H1 (cell line): ENCODE data around the gene BNC1. TPM values are rescaled to one million over a fixed set of nuclear protein-coding genes. Genes with fewer than 3 reads are reported as not detected.

ENCODE experiments used
- CTCF ChIA-PET: fragments of 300-600 bp; sonication (Branson Sonifier 250); formaldehyde crosslinking; loops from one replicate; lab custom pipeline; 2021; ENCODE audit not compliant: partially characterized antibody; lab: Charles Lee
- POLR2A ChIA-PET: fragments of 300-600 bp; sonication (Branson Sonifier 250); formaldehyde crosslinking; loops from one replicate; lab custom pipeline; 2021; ENCODE audit warnings: inconsistent platforms; ENCODE audit not compliant: partially characterized antibody; lab: Charles Lee
- DNase-seq, 2 experiments: peaks; one replicate each; pipeline versions ENCODE4 v3.0.0 to v3.0.0-alpha.2; 2010 to 2022; ENCODE audit warnings: low spot score in 2 of 2, low read depth in 1 of 2, mixed read lengths in 1 of 2
- FAIRE-seq: peaks from 2 replicates; lab custom pipeline; 2011; peaks lifted over from hg19 to GRCh38; lab: Jason Lieb, UNC
- H2AFZ ChIP-seq: 2 replicates; pipeline ENCODE4 v1.8.1; 2012; ENCODE audit warnings: low read length, inconsistent platforms
- H2AK5ac ChIP-seq: 2 replicates; pipeline ENCODE4 v1.6.1; 2013; ENCODE audit warnings: low read depth, low read length
- H2BK120ac ChIP-seq: replicated peaks from 2 replicates; pipeline ENCODE3; 2013; ENCODE audit warnings: low read depth, low read length, inconsistent platforms
- H2BK12ac ChIP-seq: 2 replicates; pipeline ENCODE4 v1.6.1; 2013; ENCODE audit warnings: low read depth, low read length
- H2BK15ac ChIP-seq: 2 replicates; pipeline ENCODE4 v1.6.1; 2013; ENCODE audit warnings: low read length
- H2BK20ac ChIP-seq: 2 replicates; pipeline ENCODE4 v1.6.1; 2013; ENCODE audit warnings: low read length
- H2BK5ac ChIP-seq: 2 replicates; pipeline ENCODE4 v1.6.1; 2013; ENCODE audit warnings: low read depth, low read length
- H3K14ac ChIP-seq: 2 replicates; pipeline ENCODE4 v1.6.1; 2013; ENCODE audit warnings: inconsistent platforms; ENCODE audit not compliant: insufficient read length
- H3K18ac ChIP-seq: 2 replicates; pipeline ENCODE4 v1.6.1; 2013; ENCODE audit warnings: low read length; ENCODE audit errors: extremely low read depth
- H3K23ac ChIP-seq: 2 replicates; pipeline ENCODE4 v1.6.1; 2013; ENCODE audit warnings: inconsistent platforms; ENCODE audit not compliant: insufficient read length
- H3K23me2 ChIP-seq: 2 replicates; pipeline ENCODE4 v1.6.1; 2013; ENCODE audit warnings: low read depth, low read length
- H3K27ac ChIP-seq: 2 replicates; pipeline ENCODE4 v1.6.1; 2011; ENCODE audit warnings: low read depth, low read length, inconsistent platforms
- H3K27me3 ChIP-seq, 4 experiments: replicated peaks in 1 of 4; 1 replicate in 1 of 4; 2 replicates in 3 of 4; pipeline versions ENCODE4 v1.6.1 to v1.8.1; 2011 to 2013; ENCODE audit warnings: low read length in 3 of 4, mild to moderate bottlenecking in 3 of 4, inconsistent platforms in 2 of 4, mixed read lengths in 2 of 4, moderate library complexity in 1 of 4; ENCODE audit not compliant: control insufficient read depth in 3 of 4, insufficient read depth in 3 of 4; ENCODE audit errors: extremely low read depth in 1 of 4
- H3K36me3 ChIP-seq, 4 experiments: 2 replicates each; pipeline versions ENCODE4 v1.6.1 to v1.8.1; 2011 to 2013; ENCODE audit warnings: mild to moderate bottlenecking in 4 of 4, low read length in 3 of 4, moderate library complexity in 2 of 4, control low read depth in 1 of 4, inconsistent platforms in 1 of 4; ENCODE audit not compliant: insufficient read depth in 4 of 4, control insufficient read depth in 2 of 4
- H3K4ac ChIP-seq: replicated peaks from 2 replicates; pipeline ENCODE3; 2013; ENCODE audit warnings: low read length, low read depth, mixed read lengths, inconsistent platforms; ENCODE audit not compliant: insufficient read length
- H3K4me1 ChIP-seq, 4 experiments: replicated peaks in 1 of 4; 1 replicate in 1 of 4; 2 replicates in 3 of 4; pipeline versions ENCODE4 v1.6.1 to v1.8.1; 2011 to 2013; ENCODE audit warnings: low read length in 3 of 4, inconsistent platforms in 2 of 4, mixed read lengths in 1 of 4; ENCODE audit not compliant: insufficient read depth in 4 of 4, control insufficient read depth in 3 of 4
- H3K4me2 ChIP-seq, 2 experiments: 2 replicates each; pipeline versions ENCODE4 v1.6.1 to v1.8.1; 2011 to 2013; ENCODE audit warnings: low read depth in 2 of 2, low read length in 2 of 2, control low read depth in 1 of 2, inconsistent platforms in 1 of 2, mild to moderate bottlenecking in 1 of 2; ENCODE audit not compliant: insufficient read depth in 1 of 2
- H3K4me3 ChIP-seq, 4 experiments: fragments of 200-600, 300-600 bp in 1 of 4; sonication (generic), shearing (Covaris generic), sonication (Bioruptor Twin) in 1 of 4; 2 replicates each; pipeline versions ENCODE4 v1.5.1 to v1.8.1; 2011 to 2016; ENCODE audit warnings: low read length in 4 of 4, low read depth in 3 of 4, control low read depth in 2 of 4, inconsistent platforms in 2 of 4, mild to moderate bottlenecking in 2 of 4, mixed read lengths in 1 of 4, moderate library complexity in 1 of 4; ENCODE audit not compliant: insufficient read depth in 2 of 4; ENCODE audit errors: extremely low read depth in 1 of 4
- H3K56ac ChIP-seq: replicated peaks from 2 replicates; pipeline ENCODE3; 2013; ENCODE audit warnings: low read depth, mild to moderate bottlenecking, mixed read lengths, low read length, inconsistent platforms; ENCODE audit not compliant: insufficient read length
- H3K79me1 ChIP-seq: 2 replicates; pipeline ENCODE4 v1.6.1; 2013; ENCODE audit warnings: low read depth, low read length, control low read depth
- H3K79me2 ChIP-seq, 2 experiments: 2 replicates each; pipeline versions ENCODE4 v1.6.1 to v1.8.1; 2012 to 2013; ENCODE audit warnings: low read length in 2 of 2, mild to moderate bottlenecking in 2 of 2, inconsistent platforms in 1 of 2; ENCODE audit not compliant: insufficient read depth in 2 of 2, control insufficient read depth in 1 of 2
- H3K9ac ChIP-seq, 4 experiments: replicated peaks in 1 of 4; 1 replicate in 1 of 4; 2 replicates in 3 of 4; pipeline versions ENCODE4 v1.6.1 to v1.8.1; 2011 to 2013; ENCODE audit warnings: low read depth in 3 of 4, low read length in 3 of 4, control low read depth in 2 of 4, mild to moderate bottlenecking in 2 of 4, moderate library complexity in 2 of 4, inconsistent platforms in 1 of 4; ENCODE audit errors: extremely low read depth in 1 of 4
- H3K9me3 ChIP-seq, 2 experiments: 2 replicates each; pipeline versions ENCODE4 v1.6.1 to v1.8.1; 2012 to 2013; ENCODE audit warnings: mild to moderate bottlenecking in 2 of 2, moderate library complexity in 2 of 2, control low read depth in 1 of 2, inconsistent platforms in 1 of 2, low read depth in 1 of 2, low read length in 1 of 2, mixed read lengths in 1 of 2; ENCODE audit not compliant: insufficient read depth in 2 of 2
- H4K20me1 ChIP-seq, 2 experiments: replicated peaks in 1 of 2; 2 replicates each; pipeline versions ENCODE3 to v1.8.1; 2011 to 2013; ENCODE audit warnings: inconsistent platforms in 2 of 2, low read length in 2 of 2, mild to moderate bottlenecking in 1 of 2; ENCODE audit not compliant: insufficient read depth in 2 of 2, control insufficient read depth in 1 of 2
- H4K5ac ChIP-seq: 2 replicates; pipeline ENCODE4 v1.6.1; 2013; ENCODE audit warnings: low read length, low read depth, mixed read lengths, inconsistent platforms; ENCODE audit not compliant: insufficient read length
- H4K8ac ChIP-seq: 2 replicates; pipeline ENCODE4 v1.8.0; 2013; ENCODE audit warnings: mild to moderate bottlenecking, moderate library complexity, low read length, inconsistent platforms; ENCODE audit not compliant: insufficient read depth; ENCODE audit errors: extremely low read depth
- H4K91ac ChIP-seq: replicated peaks from 2 replicates; pipeline ENCODE3; 2013; ENCODE audit warnings: low read length, mixed read lengths, inconsistent platforms; ENCODE audit not compliant: insufficient read length
- ATF2 ChIP-seq: IDR thresholded peaks from 2 replicates; pipeline ENCODE4 v1.6.1; 2012; ENCODE audit warnings: low read length, inconsistent platforms
- BACH1 ChIP-seq: IDR thresholded peaks from 2 replicates; pipeline ENCODE4 v1.6.1; 2012; ENCODE audit warnings: low read length, improper control_type of control experiment
- BRCA1 ChIP-seq: IDR thresholded peaks from 2 replicates; pipeline ENCODE4 v1.6.1; 2012; ENCODE audit warnings: low read depth, low read length, improper control_type of control experiment
- CBX5 ChIP-seq: fragments of 300-800, 300-1000 bp; sonication (generic); IDR thresholded peaks from 2 replicates; pipeline ENCODE4 v1.7.1; 2016; ENCODE audit warnings: antibody characterized with exemption, low read length, low read depth
- CEBPB ChIP-seq: IDR thresholded peaks from 2 replicates; pipeline ENCODE4 v1.6.1; 2012; ENCODE audit warnings: low read depth, low read length
- CHD1 ChIP-seq: IDR thresholded peaks from 2 replicates; pipeline ENCODE4 v1.6.1; 2012; ENCODE audit warnings: low read depth, low read length, improper control_type of control experiment
- CTBP2 ChIP-seq: IDR thresholded peaks from 2 replicates; pipeline ENCODE4 v1.7.0; 2011; ENCODE audit warnings: borderline replicate concordance, mild to moderate bottlenecking, moderate library complexity, mixed read lengths, low read length; ENCODE audit not compliant: insufficient read depth, insufficient read length
- JUN ChIP-seq: IDR thresholded peaks from 2 replicates; pipeline ENCODE4 v1.6.1; 2011; ENCODE audit warnings: low read depth, mild to moderate bottlenecking, improper control_type of control experiment, low read length
- POLR2A ChIP-seq, 2 experiments: IDR thresholded peaks; 1 replicate in 1 of 2; 2 replicates in 1 of 2; pipeline ENCODE4 v1.6.1; 2011; ENCODE audit warnings: low read depth in 2 of 2, low read length in 2 of 2, mild to moderate bottlenecking in 2 of 2; ENCODE audit errors: control extremely low read depth in 1 of 2
- RFX5 ChIP-seq: IDR thresholded peaks from 2 replicates; pipeline ENCODE4 v1.6.1; 2011; ENCODE audit warnings: low read depth, low read length, improper control_type of control experiment, borderline replicate concordance
- TBP ChIP-seq: IDR thresholded peaks from 2 replicates; pipeline ENCODE4 v1.6.1; 2011; ENCODE audit warnings: low read depth, low read length, improper control_type of control experiment
- USF2 ChIP-seq: IDR thresholded peaks from 2 replicates; pipeline ENCODE4 v1.6.1; 2011; ENCODE audit warnings: low read length, improper control_type of control experiment
- ZNF274 ChIP-seq: IDR thresholded peaks from 2 replicates; pipeline ENCODE4 v1.7.0; 2012; ENCODE audit warnings: low read length, borderline replicate concordance; ENCODE audit errors: extremely low read depth
- WGBS, 2 experiments: shearing (Covaris generic) in 1 of 2; methylation state at CpG; one replicate each; pipeline versions ENCODE4 v1.1.6 to v1.1.7; 2013 to 2015; ENCODE audit warnings: low lambda C conversion rate in 2 of 2, mixed read lengths in 2 of 2, inconsistent platforms in 1 of 2, low coverage in 1 of 2, missing lambda C conversion rate in 1 of 2; ENCODE audit not compliant: insufficient replicate concordance in 2 of 2, insufficient coverage in 1 of 2, insufficient read length in 1 of 2; ENCODE audit errors: extremely low coverage in 1 of 2, missing lambda C conversion rate in 1 of 2; 5-methylcytosine and 5-hydroxymethylcytosine counted together
- polyA plus RNA-seq, 7 experiments: library from polyadenylated mRNA; depleted of rRNA in 3 of 7; stranded (reverse) in 5 of 7; unstranded in 2 of 7; fragments of >200 nt in 5 of 7; fragments of 200-250 nt in 2 of 7; gene quantifications; 1 replicate in 5 of 7; 2 replicates in 1 of 7; 4 replicates in 1 of 7; pipeline versions ENCODE4 v1.2.1 to v1.2.3, GENCODE V29; 2011 to 2013; ENCODE audit warnings: missing spikeins in 2 of 7, mixed read lengths in 2 of 7
- total RNA-seq: library from RNA; stranded (reverse); fragmentation: NEBNext Ultra II Directional; extraction: Animal tissue kit (Norgen Biotek cat#: 25700); gene quantifications from 2 replicates; pipeline ENCODE4 v1.2.1, GENCODE V29; 2021

The BNC1 gene
- total and polyA plus RNA-seq, 2 of the 8 experiments (the other 6 are each of a cell fraction or from before 2014, with no cell fraction given): 0.99 to 2.1 TPM

GRCh38 chr15:83303535-83303934 is 19.1 kb upstream of the BNC1 start:
- no peak for FAIRE-seq
- POLR2A ChIA-PET: no interaction called here
- H3K14ac ChIP-seq: no peak overlapping the region
- no peak for TF ChIP-seq CEBPB
- TF ChIP-seq TBP: no peak
- no peak for TF ChIP-seq ZNF274
- TF ChIP-seq JUN: no peak
- TF ChIP-seq USF2: no peak
- TF ChIP-seq ATF2: no peak
- TF ChIP-seq CBX5: no peak
- TF ChIP-seq POLR2A (IDR thresholded peaks at IDR 0.05; ENCODE audit: control extremely low read depth in 1 of 2, low read depth in 2 of 2, low read length in 2 of 2): no peak
- TF ChIP-seq BACH1: no peak
- no peak for TF ChIP-seq CTBP2
- TF ChIP-seq BRCA1: no peak
- no peak for TF ChIP-seq CHD1
- no peak for TF ChIP-seq RFX5

More at GRCh38 chr15:83303535-83303934, 19.1 kb upstream of the BNC1 start:
- H2AK5ac ChIP-seq: no peak overlapping the region
- CTCF ChIA-PET: no interaction called here
- H3K27me3 ChIP-seq: no peaks in the 10 kb centered on the region; a peak in 1 of 7 replicates
- H3K36me3 ChIP-seq: no peaks in the 10 kb centered on the region
- H2BK20ac ChIP-seq: no peak overlapping the region
- no peak overlapping the region for H2AFZ ChIP-seq
- DNase-seq: no peak
- H4K91ac ChIP-seq: no peak overlapping the region
- no peak overlapping the region for H3K18ac ChIP-seq
- no peaks in the 10 kb centered on the region for H4K20me1 ChIP-seq
- H4K8ac ChIP-seq: no peak overlapping the region
- no peaks in the 10 kb centered on the region for H3K79me1 ChIP-seq
- no peaks in the 10 kb centered on the region for H3K9me3 ChIP-seq
- H3K4me1 ChIP-seq: peaks cover 9 to 19% (median 13%) of the 10 kb centered on the region in 4 experiments
- H3K27ac ChIP-seq: no peak overlapping the region
- H4K5ac ChIP-seq: no peak overlapping the region
- no peak overlapping the region for H3K4ac ChIP-seq
- H3K23me2 ChIP-seq: no peaks in the 10 kb centered on the region; the same call in 1 of the 2 replicates
- no peak overlapping the region for H3K4me3 ChIP-seq
- no peak overlapping the region for H3K56ac ChIP-seq
- no peaks in the 10 kb centered on the region for H3K79me2 ChIP-seq
- no peak overlapping the region for H3K4me2 ChIP-seq
- no peak overlapping the region for H2BK5ac ChIP-seq
- WGBS, 2 experiments: 87% methylated on average over 3 of the region's 3 CpGs; no CpG with 5 or more reads in 1 of the 2 experiments
- no peak overlapping the region for H3K23ac ChIP-seq
- no peak overlapping the region for H2BK12ac ChIP-seq
- H2BK120ac ChIP-seq: no peak overlapping the region
- no peak overlapping the region for H2BK15ac ChIP-seq
- H3K9ac ChIP-seq: no peak overlapping the region
